Activated CD4-positive, alpha-beta T cell treated with anti-CD3 and anti-CD28 coated beads, Interleukin-2, amount 10 ng/mL, durations not matched to agents 24 days and 14 days (primary cell): ENCODE data around the gene AP1M1. TPM values are rescaled to one million over a fixed set of nuclear protein-coding genes. Genes with fewer than 3 reads are reported as not detected.

Experiments
- DNase-seq: peaks from one replicate; pipeline ENCODE4 v3.0.0; 2022
- H3K27ac Mint-ChIP-seq: one replicate; pipeline ENCODE4 v1.8.0; 2022; ENCODE audit warnings: mild to moderate bottlenecking, mixed read lengths
- H3K27me3 Mint-ChIP-seq: one replicate; pipeline ENCODE4 v1.8.0; 2022; ENCODE audit warnings: mixed read lengths
- H3K36me3 Mint-ChIP-seq: one replicate; pipeline ENCODE4 v1.8.0; 2022; ENCODE audit warnings: low read depth, mild to moderate bottlenecking, mixed read lengths
- H3K4me1 Mint-ChIP-seq: one replicate; pipeline ENCODE4 v1.8.0; 2021; ENCODE audit warnings: mixed read lengths
- H3K4me3 Mint-ChIP-seq: one replicate; pipeline ENCODE4 v1.8.0; 2022; ENCODE audit warnings: mild to moderate bottlenecking, moderate library complexity, mixed read lengths
- H3K9me3 Mint-ChIP-seq: one replicate; pipeline ENCODE4 v1.8.0; 2021; ENCODE audit warnings: mixed read lengths
- intact Hi-C: fragments of 100-400 bp; cut with micrococcal nuclease; formaldehyde crosslinking; loops from one replicate; pipeline ENCODE4 v1.15.1; 2023
- total RNA-seq: library from RNA; stranded (reverse); gene quantifications from 2 replicates; pipeline ENCODE4 v1.2.3, GENCODE V29; 2022

The AP1M1 gene
- total RNA-seq = 107 and 111 TPM in 2 replicates

DNA sequence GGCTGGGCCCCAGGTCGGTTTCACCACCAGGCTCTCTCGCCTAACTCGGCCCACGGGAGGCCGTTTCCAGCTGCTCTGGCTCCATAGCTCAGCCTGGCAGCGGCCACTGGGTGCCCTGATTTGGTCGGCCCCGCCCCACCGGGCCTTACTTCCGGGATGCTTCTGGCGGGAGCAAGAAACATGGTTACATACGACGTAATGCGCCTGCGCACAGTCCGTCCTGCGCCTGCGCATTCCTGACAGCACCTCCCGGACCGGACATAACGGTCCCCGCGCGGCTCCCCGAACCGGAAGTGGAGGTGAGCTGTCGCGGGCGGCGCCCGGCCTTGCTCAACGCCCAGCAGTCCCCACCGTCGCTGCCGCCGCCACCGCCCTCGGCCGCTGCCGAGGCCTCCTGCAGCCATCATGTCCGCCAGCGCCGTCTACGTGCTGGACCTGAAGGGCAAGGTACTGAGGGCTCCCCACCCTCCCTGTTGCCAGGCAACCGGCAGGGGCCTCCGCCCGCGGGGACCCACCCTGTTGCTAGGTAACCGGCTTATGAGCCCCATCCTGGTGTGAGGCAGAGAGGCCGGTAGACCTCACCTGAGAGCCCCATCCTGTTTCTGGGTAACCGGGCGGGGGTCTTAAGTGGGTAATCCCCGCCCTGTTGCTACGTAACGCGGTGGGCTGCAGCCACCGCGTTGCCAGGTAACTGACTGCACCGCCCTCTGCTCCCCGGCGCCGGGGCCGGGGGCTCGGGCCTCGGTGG, at the start of gene AP1M1:
TSS of gene AP1M1 (plus strand) at position 290 of the 748 bp plus-strand sequence. CDS start at position 406, 116 bp downstream.
- Mint-ChIP-seq H3K36me3 (peaks cover 31% of the 10 kb centered on the region), H3K27ac (peak within 1 kb of the TSS; percentile 92), H3K27me3 (no peaks in the 10 kb centered on the region)

DNA sequence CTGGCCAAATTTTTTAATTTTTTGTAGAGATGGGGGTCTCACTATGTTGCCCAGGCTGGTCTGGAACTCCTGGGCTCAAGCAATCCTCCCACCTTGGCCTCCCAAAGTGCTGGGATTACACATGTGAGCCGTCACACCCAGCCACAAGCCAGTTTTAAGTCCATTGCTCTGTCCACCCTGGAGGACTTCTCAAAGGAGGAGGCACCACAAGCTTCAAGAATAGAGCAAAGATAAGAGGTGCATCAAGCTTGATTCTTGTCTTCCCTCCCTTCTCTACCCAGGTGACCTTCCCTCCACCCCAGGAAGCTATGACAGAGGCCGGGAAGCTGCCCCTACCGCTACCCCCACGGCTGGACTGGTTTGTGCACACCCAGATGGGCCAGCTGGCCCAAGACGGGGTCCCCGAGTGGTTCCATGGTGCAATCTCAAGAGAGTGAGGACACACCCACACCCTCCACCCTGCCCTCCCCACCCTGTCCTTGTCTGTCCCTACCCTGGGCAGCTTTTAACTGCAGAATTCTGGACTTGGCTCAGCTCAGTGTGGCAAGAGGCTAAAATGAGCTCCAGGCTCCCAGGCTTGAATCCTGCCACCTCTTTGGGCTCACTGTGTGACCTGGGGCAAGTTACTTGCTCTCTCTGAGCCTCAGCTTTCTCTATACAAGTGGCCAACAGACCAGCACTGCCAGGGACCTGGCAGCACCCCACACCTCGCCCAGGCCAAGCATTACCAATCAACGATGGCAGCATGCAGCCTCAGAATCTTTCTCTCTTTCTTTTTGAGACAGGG, 49.1 kb upstream of the AP1M1 start:
- Mint-ChIP-seq H3K4me3 (no peak overlapping the region), H3K27ac (peak overlapping the region; percentile 65), H3K27me3 (no peaks in the 10 kb centered on the region), H3K36me3 (peaks cover 43% of the 10 kb centered on the region), H3K4me1 (peaks cover 34% of the 10 kb centered on the region), H3K9me3 (no peaks in the 10 kb centered on the region)
- intact Hi-C loops = no loop called here
- no peak for DNase-seq

More for the DNA sequence above, at the start of gene AP1M1:
- intact Hi-C loops = loop anchor here (1.0 to 5.0 kb wide), 3 partner anchors 12 to 360 kb away; partner anchors contain the start of genes FAM32A and TPM4
- H3K4me3 Mint-ChIP-seq = peak within 1 kb of the TSS; percentile 93
- DNase-seq = peak; percentile 100
- H3K4me1 Mint-ChIP-seq = peaks cover 39% of the 10 kb centered on the region
- no peaks in the 10 kb centered on the region for H3K9me3 Mint-ChIP-seq

GRCh38 chr19:16153582-16154336, 44.0 kb upstream of the AP1M1 start:
- no peak overlapping the region for H3K4me3 Mint-ChIP-seq

DNA sequence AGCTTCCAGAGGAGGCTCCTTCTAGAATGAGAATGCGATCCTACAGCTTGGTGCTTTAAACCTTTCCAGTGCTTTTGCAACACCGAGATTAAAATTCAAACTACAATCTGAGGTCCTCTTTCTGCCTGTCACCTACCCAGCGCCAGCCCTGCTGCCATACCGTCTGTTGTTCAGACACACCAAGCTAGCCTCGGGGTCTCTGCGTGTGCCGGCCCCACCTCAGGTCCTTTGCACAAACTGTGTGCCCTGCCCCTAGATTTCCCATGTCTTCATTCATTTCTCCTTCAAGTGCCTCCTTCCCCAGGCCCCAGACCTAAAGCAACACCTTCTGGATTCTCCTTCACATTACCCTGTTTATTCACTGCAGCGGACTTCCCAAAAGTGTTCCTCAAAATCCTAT, 43.2 kb upstream of the AP1M1 start:
- Mint-ChIP-seq H3K27ac (no peak overlapping the region), H3K36me3 (peaks cover 67% of the 10 kb centered on the region), H3K4me3 (no peak overlapping the region), H3K4me1 (peaks cover 13% of the 10 kb centered on the region), H3K27me3 (no peaks in the 10 kb centered on the region), H3K9me3 (no peaks in the 10 kb centered on the region)
- DNase-seq = no peak
- intact Hi-C loops = no loop called here

More at GRCh38 chr19:16153582-16154336, 44.0 kb upstream of the AP1M1 start:
- Mint-ChIP-seq H3K9me3 (no peaks in the 10 kb centered on the region), H3K36me3 (peaks cover 73% of the 10 kb centered on the region), H3K27ac (no peak overlapping the region), H3K27me3 (no peaks in the 10 kb centered on the region), H3K4me1 (peaks cover 20% of the 10 kb centered on the region)
- intact Hi-C loops = no loop called here
- DNase-seq = no peak

DNA sequence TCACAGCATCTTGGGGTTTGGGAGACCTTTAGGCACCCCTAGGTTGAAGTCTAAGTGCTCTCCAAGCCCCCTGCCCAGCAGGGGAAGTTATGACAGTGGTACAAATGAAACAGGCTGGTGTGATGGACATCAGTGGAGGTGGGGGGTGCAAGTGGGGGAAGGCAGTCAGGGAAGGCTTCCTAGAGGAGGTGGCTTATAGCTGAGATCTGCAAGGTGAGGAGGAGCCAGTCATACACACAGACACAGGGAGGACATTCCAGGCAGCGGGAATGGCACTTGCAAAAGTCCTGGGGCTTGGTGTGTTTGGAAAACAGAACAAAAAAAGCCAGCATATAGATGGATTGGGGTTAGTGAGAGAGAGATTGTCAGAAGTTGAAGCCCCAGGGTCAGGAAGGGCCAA, 42.6 kb upstream of the AP1M1 start:
- peaks cover 11% of the 10 kb centered on the region for H3K4me1 Mint-ChIP-seq
- no peaks in the 10 kb centered on the region for H3K27me3 Mint-ChIP-seq
- DNase-seq = no peak
- H3K4me3 Mint-ChIP-seq = no peak overlapping the region
- H3K27ac Mint-ChIP-seq = no peak overlapping the region
- intact Hi-C loops = no loop called here
- H3K36me3 Mint-ChIP-seq = peaks cover 67% of the 10 kb centered on the region
- no peaks in the 10 kb centered on the region for H3K9me3 Mint-ChIP-seq

DNA sequence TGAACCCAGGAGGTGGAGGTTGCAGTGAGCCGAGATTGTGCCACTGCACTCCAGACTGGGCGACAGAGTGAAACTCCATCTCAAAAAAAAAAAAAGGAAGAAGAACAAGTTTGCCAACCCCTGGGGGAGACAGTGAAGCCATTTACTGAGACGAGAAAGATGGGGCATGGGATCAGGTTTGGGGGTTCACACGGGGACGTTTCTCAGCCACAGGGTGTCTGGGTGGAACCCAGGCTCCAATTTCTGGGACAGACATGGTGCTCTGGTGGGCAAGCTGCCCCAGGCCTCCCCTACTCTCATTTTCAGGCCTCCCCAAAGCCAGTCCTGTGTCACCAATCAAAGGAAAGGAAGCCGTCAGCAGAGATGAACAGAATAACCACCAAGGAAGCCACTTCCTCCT, 40.8 kb upstream of the AP1M1 start:
- peaks cover 27% of the 10 kb centered on the region for H3K4me1 Mint-ChIP-seq
- H3K27me3 Mint-ChIP-seq = no peaks in the 10 kb centered on the region
- H3K36me3 Mint-ChIP-seq = peaks cover 58% of the 10 kb centered on the region
- intact Hi-C loops = no loop called here
- DNase-seq = no peak
- H3K4me3 Mint-ChIP-seq = no peak overlapping the region
- no peak overlapping the region for H3K27ac Mint-ChIP-seq
- H3K9me3 Mint-ChIP-seq = no peaks in the 10 kb centered on the region

DNA sequence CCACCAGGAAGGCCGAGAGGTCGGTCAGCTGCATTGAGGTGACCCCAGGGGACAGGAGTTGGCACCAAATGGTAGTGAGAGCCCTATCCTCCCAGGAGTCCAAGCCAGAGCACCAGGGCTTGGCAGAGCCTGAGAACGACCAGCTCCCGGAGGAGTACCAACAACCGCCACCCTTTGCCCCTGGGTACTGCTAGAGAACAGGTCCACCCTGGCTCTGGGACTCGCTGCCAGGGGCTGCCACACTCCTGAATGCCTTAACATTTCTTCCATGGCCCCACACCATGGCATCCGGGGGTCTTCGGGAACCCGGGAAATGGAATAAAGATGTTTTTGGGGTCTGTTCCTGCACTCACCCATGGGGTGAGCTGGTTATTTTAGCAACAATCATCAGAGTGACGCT, 40.1 kb upstream of the AP1M1 start:
- Mint-ChIP-seq H3K4me3 (no peak overlapping the region), H3K9me3 (no peaks in the 10 kb centered on the region), H3K36me3 (peaks cover 55% of the 10 kb centered on the region), H3K27ac (no peak overlapping the region), H3K27me3 (no peaks in the 10 kb centered on the region), H3K4me1 (peaks cover 28% of the 10 kb centered on the region)
- intact Hi-C loops = no loop called here
- no peak for DNase-seq

- no peak overlapping the region for H3K4me3 Mint-ChIP-seq
- intact Hi-C loops = loop anchor here (2.0 kb wide), 4 partner anchors 17 to 81 kb away; partner anchors contain the start of genes FAM32A, HSH2D and RAB8A
- no peak overlapping the region for H3K27ac Mint-ChIP-seq
- H3K9me3 Mint-ChIP-seq = no peaks in the 10 kb centered on the region
- H3K27me3 Mint-ChIP-seq = no peaks in the 10 kb centered on the region
- peaks cover 21% of the 10 kb centered on the region for H3K4me1 Mint-ChIP-seq
- no peak for DNase-seq
- peaks cover 35% of the 10 kb centered on the region for H3K36me3 Mint-ChIP-seq
Measured at GRCh38 chr19:16159655-16160054, 38.1 kb upstream of the AP1M1 start.

- Mint-ChIP-seq H3K27me3 (no peaks in the 10 kb centered on the region), H3K36me3 (peaks cover 27% of the 10 kb centered on the region), H3K27ac (peak overlapping the region; percentile 86), H3K4me1 (peaks cover 17% of the 10 kb centered on the region), H3K9me3 (no peaks in the 10 kb centered on the region), H3K4me3 (peak overlapping the region; percentile 68)
- intact Hi-C loops = loop anchor here (2.0 kb wide), 4 partner anchors 18 to 82 kb away; partner anchors contain the start of genes FAM32A, HSH2D and RAB8A
- DNase-seq = no peak
Measured at GRCh38 chr19:16160445-16160942, 37.2 kb upstream of the AP1M1 start.

DNA sequence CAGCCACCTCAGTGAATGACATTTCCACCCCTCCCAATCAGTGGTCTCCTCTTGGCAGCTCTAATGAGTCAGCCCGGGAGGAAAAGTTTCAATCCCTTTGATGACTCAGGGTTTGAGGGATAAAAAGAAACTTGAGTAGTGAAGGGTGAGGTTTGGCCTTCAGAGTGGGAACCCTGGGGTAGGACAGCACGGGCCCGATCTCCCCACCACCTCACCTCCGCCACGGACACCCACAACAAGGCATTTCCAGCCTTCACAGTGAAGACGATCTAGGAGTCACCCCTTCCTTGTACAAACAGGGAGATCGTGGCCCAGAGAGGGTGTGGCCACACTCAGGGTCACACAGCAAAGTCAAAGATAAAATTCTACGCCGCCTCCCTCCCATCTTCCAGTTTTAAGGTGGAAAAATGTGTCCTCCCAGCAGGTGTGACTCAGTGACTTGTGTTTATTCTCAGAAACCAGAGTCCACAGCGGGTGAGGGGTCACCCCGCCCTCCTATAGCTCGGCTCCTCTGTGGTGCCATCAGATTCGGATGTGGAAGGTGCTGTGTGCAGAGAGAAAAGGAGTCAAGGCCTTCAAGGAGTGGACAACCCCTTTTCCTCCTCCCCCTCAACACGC, 36.7 kb upstream of the AP1M1 start:
- no peaks in the 10 kb centered on the region for H3K9me3 Mint-ChIP-seq
- H3K36me3 Mint-ChIP-seq = peaks cover 23% of the 10 kb centered on the region
- DNase-seq = peak; percentile 68
- H3K4me3 Mint-ChIP-seq = peak overlapping the region; percentile 68
- peaks cover 17% of the 10 kb centered on the region for H3K4me1 Mint-ChIP-seq
- H3K27me3 Mint-ChIP-seq = no peaks in the 10 kb centered on the region
- H3K27ac Mint-ChIP-seq = peak overlapping the region; percentile 86
- intact Hi-C loops = loop anchor here (1.0 to 2.0 kb wide), 5 partner anchors 18 to 82 kb away; partner anchors contain the start of genes FAM32A, HSH2D and RAB8A

GRCh38 chr19:16161840-16162239, 35.9 kb upstream of the AP1M1 start:
- Mint-ChIP-seq H3K4me1 (peaks cover 17% of the 10 kb centered on the region), H3K36me3 (peaks cover 16% of the 10 kb centered on the region), H3K27ac (peak overlapping the region; percentile 66), H3K4me3 (no peak overlapping the region), H3K9me3 (no peaks in the 10 kb centered on the region), H3K27me3 (no peaks in the 10 kb centered on the region)
- intact Hi-C loops = loop anchor here (1.0 to 2.0 kb wide), 5 partner anchors 19 to 83 kb away; partner anchors contain the start of genes FAM32A, HSH2D and RAB8A
- no peak for DNase-seq

DNA sequence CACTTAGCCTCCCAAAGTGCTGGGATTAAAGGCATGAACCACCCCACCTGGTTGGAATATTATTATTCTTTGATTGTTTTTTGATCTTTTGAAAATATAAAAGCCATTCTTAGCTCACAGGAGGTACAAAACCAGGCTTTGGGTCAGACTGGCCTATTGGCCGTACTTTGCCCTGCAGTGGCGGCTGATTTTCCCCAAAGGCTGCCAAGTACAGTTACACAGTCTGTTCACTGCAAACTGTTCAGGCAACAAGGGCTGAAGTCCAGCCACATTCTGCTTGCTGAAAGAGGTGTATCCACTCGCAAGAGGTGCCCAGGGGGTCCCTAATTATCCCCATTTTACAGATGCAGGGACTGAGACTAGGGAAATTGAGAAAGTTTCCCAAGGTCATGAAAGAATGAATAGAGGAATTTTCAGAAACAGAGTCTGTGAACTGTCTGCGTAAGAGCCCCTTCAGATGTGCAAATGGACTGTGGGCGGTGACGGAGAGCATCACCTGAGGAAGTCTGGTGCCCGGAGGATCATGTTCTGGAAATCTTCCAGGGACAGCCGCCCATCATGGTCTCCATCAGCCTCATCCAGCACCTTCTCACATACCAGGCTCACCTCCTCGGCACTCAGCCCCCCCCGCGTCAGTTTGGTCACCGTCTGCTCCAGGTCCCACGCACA, 33.4 kb upstream of the AP1M1 start:
- intact Hi-C loops = no loop called here
- no peaks in the 10 kb centered on the region for H3K27me3 Mint-ChIP-seq
- H3K9me3 Mint-ChIP-seq = no peaks in the 10 kb centered on the region
- peaks cover 24% of the 10 kb centered on the region for H3K4me1 Mint-ChIP-seq
- H3K36me3 Mint-ChIP-seq = no peaks in the 10 kb centered on the region
- DNase-seq = no peak
- H3K4me3 Mint-ChIP-seq = no peak overlapping the region
- H3K27ac Mint-ChIP-seq = no peak overlapping the region
